H1 (cell line): ENCODE results near the gene CLUH. TPM values are rescaled to one million over a fixed set of nuclear protein-coding genes. Genes with fewer than 3 reads are reported as not detected.

Source experiments
- CEBPB ChIP-seq: IDR thresholded peaks from 2 replicates; pipeline ENCODE4 v1.6.1; 2012; ENCODE audit warnings: low read depth, low read length
- CHD7 ChIP-seq: fragments of 300-600 bp; sonication (generic); IDR thresholded peaks from 2 replicates; pipeline ENCODE4 v1.7.1; 2012; ENCODE audit warnings: low read length, moderate library complexity, mild to moderate bottlenecking, inconsistent platforms; ENCODE audit not compliant: insufficient replicate concordance
- EGR1 ChIP-seq: IDR thresholded peaks from 2 replicates; pipeline ENCODE4 v1.6.1; 2011; ENCODE audit warnings: low read depth, low read length, borderline replicate concordance
- EP300 ChIP-seq, 2 experiments: IDR thresholded peaks; 1 replicate in 1 of 2; 2 replicates in 1 of 2; pipeline ENCODE4 v1.6.1; 2011 to 2012; ENCODE audit warnings: low read depth in 2 of 2, low read length in 2 of 2, mild to moderate bottlenecking in 2 of 2, borderline replicate concordance in 1 of 2, inconsistent platforms in 1 of 2, moderate library complexity in 1 of 2
- NRF1 ChIP-seq: IDR thresholded peaks from 2 replicates; pipeline ENCODE4 v1.6.1; 2011; ENCODE audit warnings: mild to moderate bottlenecking, low read depth, low read length, improper control_type of control experiment
- SP1 ChIP-seq: IDR thresholded peaks from 2 replicates; pipeline ENCODE4 v1.6.1; 2011; ENCODE audit warnings: low read depth, low read length
- YY1 ChIP-seq: IDR thresholded peaks from 2 replicates; pipeline ENCODE4 v1.6.1; 2011; ENCODE audit warnings: low read depth, mild to moderate bottlenecking, low read length
- polyA plus RNA-seq, 7 experiments: library from polyadenylated mRNA; depleted of rRNA in 3 of 7; stranded (reverse) in 5 of 7; unstranded in 2 of 7; fragments of >200 nt in 5 of 7; fragments of 200-250 nt in 2 of 7; gene quantifications; 1 replicate in 5 of 7; 2 replicates in 1 of 7; 4 replicates in 1 of 7; pipeline versions ENCODE4 v1.2.1 to v1.2.3, GENCODE V29; 2011 to 2013; ENCODE audit warnings: missing spikeins in 2 of 7, mixed read lengths in 2 of 7
- total RNA-seq: library from RNA; stranded (reverse); fragmentation: NEBNext Ultra II Directional; extraction: Animal tissue kit (Norgen Biotek cat#: 25700); gene quantifications from 2 replicates; pipeline ENCODE4 v1.2.1, GENCODE V29; 2021
- TF ChIP-seq, protein P1 (sequence below): IDR thresholded peaks from 2 replicates; pipeline ENCODE4 v1.6.1; 2012; ENCODE audit warnings: low read length, inconsistent platforms

The CLUH gene
- total and polyA plus RNA-seq, 2 of the 8 experiments (the other 6 are each of a cell fraction or from before 2014, with no cell fraction given): 33.6 to 98.6 TPM

DNA sequence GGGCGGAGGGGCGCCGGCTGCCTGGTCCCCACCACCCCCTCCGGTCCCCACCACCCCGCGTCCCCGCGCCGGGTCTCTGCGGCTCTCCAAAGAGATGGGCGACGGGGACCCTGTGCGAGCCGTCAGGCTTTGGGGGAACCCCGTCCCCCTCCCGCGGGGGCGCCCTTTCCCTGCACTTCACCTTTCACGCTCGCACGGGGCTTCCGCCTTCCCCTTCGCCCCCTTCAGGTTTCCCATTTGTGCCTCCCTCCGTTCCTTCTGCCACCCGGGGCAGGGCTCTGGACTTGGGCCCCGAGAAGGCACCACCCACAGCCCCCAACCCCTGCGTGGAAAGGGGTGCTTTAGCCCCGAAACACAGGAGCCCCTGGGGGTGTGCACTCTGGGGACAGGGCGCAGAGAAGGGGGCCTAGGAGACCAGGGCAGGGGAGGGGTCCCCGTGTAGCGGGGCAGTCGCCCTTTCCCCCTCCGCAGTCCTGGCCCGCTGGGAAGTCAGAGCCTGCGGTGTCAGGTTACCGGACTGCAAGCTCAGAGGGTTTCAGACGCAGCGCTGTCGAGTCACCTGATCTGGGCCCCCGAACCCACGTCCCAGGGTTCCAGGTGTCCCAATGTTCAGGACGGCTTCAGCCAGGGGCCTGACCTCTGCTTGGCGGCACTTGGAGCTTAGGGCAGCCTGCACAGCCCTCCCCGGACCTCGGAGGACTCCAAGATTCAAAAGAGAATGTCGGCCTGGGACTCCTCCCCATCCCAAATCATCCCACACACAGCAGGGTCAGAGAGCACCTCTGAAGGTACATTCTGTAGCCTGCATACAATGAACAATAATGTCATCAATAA, 44.5 kb upstream of the CLUH start (continued):
- TF ChIP-seq CHD7: no peak
- TF ChIP-seq EP300 (IDR thresholded peaks at IDR 0.05; ENCODE audit: borderline replicate concordance in 1 of 2, low read depth in 2 of 2, low read length in 2 of 2): no peak
- peak; percentile 15; the same call in 1 of the 2 replicates for TF ChIP-seq SP1
- TF ChIP-seq YY1: no peak
- TF ChIP-seq EGR1: no peak
- no peak for TF ChIP-seq CEBPB
- TF ChIP-seq NRF1: no peak
- TF ChIP-seq, protein P1, sequence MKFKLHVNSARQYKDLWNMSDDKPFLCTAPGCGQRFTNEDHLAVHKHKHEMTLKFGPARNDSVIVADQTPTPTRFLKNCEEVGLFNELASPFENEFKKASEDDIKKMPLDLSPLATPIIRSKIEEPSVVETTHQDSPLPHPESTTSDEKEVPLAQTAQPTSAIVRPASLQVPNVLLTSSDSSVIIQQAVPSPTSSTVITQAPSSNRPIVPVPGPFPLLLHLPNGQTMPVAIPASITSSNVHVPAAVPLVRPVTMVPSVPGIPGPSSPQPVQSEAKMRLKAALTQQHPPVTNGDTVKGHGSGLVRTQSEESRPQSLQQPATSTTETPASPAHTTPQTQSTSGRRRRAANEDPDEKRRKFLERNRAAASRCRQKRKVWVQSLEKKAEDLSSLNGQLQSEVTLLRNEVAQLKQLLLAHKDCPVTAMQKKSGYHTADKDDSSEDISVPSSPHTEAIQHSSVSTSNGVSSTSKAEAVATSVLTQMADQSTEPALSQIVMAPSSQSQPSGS: no peak
